MV-4-11 (cell line): Measurements from ENCODE around the gene UNC5CL.
"Not testable (repeated sequence)": the region's sequence is repeated elsewhere in the genome, so short reads cannot be mapped to it uniquely, and the experiment has no call there.

ENCODE experiments used
- DNase-seq: peaks from one replicate; lab custom pipeline; 2025; lab: John Stamatoyannopoulos, UW

The UNC5CL gene

DNA sequence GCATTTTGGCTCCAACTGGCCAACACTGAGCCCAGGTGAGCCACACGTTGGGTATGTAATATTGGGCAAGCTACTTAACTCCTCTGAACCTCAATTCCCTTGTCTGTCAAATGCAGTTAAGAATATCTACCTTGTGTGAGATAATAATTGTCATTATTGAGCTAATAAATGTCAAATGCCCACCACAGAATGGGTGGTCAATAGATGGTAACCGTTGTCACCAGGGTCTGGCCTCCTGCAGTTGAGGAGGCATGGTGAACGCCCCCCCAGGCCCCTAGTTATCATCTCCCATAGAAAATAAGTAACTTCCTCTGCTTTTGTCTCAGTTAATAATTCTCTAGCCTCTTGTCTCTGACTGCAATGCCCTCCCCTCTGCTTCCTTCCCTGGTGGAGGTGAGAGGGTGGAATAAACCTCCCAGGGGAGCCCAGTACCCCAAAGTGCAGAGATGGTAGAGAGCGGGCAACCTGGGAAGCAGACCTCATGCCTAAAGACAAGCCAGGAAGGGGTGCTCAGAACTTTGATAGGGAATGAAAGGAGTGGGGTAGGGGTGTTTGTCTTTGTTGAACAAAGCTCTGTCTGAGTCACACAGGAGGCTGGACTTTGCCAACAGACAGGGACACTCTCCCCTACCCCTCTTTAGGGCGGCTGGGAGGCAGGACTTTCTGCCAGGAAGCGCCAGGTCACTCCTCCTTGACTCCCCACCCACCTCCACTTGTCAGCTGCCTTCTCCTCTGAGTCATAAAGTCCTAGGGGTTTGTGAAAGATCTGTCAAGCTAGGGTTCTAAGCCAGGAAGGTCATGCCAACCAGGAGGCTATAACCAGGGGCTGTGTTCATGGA lies 1.3 kb upstream of the UNC5CL start:
- DNase-seq, result peak; percentile 23

DNA sequence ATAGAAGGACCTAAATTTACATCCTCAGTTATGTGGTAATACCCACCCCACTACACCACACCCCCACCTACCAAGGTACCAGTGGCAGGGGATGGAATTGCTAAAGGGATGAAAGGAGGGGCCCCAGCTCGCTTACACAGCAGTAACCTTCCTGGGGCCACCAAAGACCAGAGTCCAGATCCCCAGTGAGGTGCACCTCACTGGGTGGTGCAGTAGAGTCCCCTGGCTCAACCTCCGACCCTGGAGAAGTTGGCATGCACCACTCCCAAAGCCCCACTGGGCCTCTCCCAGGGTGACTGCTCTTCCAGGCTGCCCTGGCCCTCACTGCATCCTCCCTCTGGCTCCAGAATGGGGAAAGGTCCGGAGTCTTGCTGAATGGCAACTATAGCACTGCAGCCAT lies 816 bp downstream of the UNC5CL start:
- no peak for DNase-seq

DNA sequence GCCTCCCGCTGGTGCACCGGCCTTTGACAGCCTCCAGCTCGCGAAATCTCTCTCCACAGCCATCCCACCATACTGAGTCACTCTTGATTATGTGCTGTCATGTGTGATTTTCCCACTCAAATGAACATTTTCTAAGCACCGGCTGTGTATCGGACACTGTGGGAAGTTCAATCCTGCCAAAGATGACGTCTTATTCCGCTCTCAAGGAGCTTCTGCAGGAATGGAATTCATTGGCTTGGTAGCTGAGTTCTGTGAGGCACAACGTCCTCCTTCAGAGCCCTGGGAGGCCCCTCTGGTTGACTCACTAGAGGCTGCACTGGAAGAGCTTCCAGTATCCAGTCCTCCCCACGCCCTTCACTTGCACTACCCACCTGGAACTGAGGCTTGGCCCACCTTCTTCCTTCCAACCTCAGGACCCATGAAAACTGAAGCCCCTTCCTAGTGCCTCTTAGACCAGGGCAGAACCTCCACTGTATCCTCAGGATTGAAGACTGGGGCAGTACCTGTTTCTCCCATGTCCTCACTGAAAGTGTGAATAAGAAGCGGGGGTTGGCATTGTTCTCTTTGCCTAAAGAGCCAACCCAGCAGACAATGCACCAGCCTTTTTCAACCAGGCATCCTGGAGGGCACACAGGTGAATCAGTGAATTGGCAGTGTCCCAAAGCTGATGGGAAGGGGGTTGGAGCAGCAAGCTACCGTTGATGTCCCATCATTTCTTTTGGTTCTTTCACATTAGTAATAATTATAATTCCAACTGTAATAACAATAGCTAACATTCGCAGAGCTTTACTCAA lies 1.7 kb downstream of the UNC5CL start:
- no peak for DNase-seq

DNA sequence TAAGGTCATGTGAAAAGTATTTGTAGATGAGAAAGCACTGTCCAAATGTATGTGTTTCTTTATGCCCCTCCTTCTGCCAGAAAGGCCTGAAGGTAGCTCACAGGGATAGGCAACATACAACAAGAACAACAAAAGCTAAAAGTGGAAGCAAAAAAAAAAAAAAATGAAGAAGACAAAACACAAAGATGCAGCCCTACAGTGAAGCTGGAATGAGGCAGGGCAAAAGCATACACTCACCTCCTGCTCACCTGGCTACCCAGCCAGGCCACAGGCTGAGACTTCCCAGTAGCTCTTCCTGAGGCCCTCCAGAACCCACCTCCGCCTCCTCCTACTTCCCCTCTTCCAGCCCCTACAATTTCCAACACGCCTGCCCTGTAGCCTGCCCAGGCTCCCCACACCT lies 2.4 kb downstream of the UNC5CL start:
- DNase-seq, result no peak

- no peak for DNase-seq
Measured at GRCh38 chr6:41036186-41036585, 2.8 kb downstream of the UNC5CL start.

- DNase-seq, result no peak
Measured at GRCh38 chr6:41033776-41034175, 5.2 kb downstream of the UNC5CL start.

DNA sequence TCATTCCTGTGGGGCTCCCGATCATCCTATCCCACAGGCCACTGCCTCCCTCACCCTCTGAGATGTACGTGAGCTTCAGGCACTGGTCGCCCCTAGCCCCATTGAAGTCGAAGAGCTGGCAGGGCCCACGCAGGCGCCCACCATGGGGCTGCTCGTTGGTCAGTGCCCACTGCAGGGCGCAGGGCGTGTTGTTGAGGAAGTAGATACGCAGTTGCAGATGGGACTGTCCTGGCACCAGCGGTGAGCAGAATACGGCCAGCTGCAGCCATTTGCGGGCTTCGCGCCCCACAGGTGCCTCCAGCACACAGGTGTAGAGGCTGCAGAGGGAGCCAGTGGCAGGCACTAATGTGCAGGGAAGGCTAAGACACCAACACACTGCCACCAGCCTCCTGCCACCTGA lies 6.2 kb downstream of the UNC5CL start:
- DNase-seq, result no peak

DNA sequence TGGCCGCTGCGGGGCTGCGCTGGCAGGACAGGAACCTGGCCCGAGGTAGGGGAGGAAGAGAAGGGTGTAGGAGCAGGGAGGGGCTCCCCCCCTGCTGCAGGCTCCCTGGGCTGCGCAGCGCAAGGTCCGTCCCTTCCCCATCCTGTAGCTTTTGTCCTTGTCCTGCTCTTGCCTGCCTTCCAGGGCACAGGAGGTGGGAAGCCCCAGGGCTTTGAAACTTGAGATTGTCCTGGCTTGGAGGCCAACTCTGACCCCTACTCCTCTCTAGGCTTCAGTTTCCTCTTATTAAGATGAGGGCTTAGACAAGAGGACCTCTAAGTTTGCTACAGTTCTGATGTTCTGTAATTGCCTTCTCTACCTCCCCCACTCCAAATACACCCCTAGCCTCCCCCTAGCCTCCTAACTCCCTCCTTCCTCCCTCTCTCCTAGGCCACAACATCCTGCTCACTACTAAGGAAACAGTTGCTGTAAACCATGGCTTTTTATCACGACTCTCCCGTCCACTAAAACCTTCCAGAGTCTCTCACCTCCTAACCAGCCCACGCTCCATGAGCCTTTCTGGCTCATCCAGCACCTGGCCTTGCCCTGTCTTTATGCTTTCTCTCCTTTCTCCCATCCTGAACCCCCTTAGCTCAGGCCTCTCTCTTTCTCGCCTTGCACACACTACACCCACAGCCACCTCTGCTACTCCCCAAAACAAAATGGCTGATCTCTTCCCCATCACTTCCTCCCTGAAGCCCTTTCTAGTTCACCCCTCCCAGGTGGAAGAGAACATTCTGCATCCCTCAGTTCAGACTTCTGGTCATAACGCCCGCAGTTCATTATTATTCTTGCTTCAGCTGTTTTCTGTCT lies 10.2 kb downstream of the UNC5CL start:
- DNase-seq, result no peak

DNA sequence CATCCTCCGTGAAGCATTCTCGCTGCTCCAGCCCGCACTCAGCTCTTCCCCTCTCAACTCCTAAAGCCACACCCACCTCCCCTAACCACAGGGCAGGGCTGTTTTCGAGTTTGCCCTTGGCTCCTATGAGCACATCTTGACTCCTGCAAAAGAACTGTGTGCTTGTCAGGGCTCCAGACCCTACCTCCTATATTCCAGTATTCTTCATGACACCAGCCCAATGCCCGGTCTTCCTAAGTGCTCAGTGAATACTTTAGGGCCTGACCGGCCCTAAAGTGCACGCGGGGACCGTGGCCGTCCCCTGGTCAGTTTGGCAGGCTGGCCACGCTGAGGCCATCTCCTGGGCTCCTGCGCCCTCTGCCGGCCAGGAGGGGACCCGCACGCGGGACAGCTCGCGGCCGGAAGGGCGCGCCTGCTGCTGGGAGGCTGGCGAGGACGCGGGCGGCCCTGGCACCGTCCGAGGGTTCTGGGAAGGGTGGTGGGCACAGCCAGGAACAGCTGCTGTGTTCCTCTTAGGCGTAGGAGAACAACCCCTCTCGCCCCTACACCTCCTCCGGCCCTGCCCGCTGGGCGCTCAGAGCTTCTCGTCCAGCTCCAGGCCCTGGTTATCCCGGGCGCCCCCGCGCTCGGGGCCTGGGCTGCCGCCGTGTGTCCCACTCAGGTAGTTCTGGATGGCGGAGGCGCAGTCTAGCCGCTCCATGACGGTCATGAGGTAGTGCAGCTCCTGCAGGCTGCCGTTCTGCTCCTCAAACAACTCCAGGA lies 11.0 kb downstream of the UNC5CL start:
- peak; percentile 69 for DNase-seq

GRCh38 chr6:41027241-41027640 lies 11.8 kb downstream of the UNC5CL start:
- no peak for DNase-seq

- no peak for DNase-seq
Measured at GRCh38 chr6:41025966-41026530, 13.0 kb downstream of the UNC5CL start.

DNA sequence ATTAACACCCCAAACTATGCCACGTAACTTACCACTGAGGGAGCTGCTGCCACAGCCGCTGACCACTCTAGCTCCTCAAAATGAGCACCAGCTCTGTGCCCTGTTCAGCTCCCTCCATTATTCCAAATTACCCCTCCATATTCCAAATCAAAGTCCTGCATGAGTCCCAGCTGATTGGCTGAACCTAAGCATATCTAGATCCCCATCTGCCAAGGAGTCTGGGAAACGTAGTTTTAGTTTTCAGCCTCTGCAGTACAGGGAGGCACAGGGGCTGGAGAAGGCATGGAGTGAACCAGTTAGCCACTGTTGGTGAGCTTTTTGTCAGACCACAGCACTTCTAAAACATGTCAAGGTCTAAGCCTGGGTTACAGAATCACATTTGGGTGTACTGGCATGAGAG lies 15.9 kb downstream of the UNC5CL start:
- DNase-seq, result no peak

GRCh38 chr6:41022294-41022693 lies 16.7 kb downstream of the UNC5CL start:
- DNase-seq, result no peak

DNA sequence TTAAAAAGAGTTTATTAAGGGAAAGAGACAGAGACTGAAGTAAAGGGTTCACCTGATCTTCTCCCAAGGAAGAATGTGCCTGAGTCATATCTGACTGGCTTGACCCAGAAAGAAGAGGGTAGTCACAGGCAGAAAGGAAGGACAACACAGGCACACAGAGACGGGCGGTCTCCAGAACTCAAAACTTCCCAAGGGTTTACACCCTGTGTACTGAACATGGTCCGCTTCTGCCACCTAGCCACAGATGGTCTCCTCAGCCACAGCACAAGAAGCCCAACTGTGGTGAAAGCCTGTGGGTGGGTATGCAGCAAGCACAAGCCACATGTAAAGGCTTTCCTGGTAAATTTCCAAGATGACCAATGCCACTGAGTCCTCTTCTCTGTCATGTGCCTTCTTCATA lies 17.2 kb downstream of the UNC5CL start:
- DNase-seq, result peak; percentile 4

GRCh38 chr6:41017663-41018062 lies 21.4 kb downstream of the UNC5CL start:
- DNase-seq, result no peak

- DNase-seq, result not testable (repeated sequence)
Measured at GRCh38 chr6:41015860-41016259, 23.2 kb downstream of the UNC5CL start.

GRCh38 chr6:41014780-41015179 lies 24.2 kb downstream of the UNC5CL start:
- DNase-seq, result no peak

DNA sequence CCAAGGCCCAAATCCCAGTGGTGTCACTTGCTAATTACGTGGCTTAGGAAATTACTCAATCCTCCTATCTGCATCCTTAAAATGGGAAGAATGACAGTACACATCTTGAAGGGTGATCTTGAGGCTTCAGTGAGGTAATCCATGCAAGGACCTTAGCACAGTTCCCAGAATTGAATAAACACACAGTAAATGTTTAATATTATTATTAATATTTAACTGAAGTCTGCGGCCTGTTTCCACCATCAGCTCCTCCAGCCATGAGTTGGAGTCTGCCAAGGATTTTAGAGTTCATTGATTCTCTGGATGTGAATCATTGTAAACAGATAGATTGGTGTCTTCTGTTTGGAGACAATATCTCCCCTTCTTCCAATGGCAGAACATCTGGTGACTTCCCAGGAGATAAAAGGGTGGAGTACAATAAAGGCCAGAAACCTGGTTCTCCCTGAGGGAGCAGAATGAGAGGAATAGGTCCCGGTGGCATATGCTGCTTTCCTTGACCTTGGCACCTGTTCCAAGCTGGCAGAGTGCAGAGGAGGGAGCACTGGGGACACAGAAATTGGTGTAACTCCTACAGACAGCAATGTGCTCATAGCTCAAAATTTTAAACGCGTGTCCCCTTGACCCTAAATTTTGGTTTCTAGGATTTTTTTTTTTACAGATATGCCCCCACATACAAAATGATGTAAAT lies 25.4 kb downstream of the UNC5CL start:
- no peak for DNase-seq

DNA sequence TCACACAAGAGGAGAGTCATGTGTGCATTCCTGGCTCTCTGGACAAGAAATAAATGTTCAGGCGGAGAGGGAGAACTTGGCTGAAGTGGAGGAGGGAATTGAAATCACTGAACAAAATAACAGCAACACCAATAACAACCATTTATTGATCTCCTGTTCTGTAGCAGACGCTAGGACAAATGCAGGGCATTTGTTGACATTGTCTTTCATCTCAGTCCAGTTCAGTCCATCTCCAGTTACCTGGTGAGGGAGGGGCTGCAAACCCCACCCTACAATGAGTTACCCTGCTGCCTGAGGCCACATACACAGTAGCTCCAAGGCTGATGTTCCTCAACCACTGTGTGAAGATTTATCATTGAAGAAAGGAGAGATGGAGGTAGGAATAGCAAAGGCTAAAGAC lies 27.3 kb downstream of the UNC5CL start:
- no peak for DNase-seq

DNA sequence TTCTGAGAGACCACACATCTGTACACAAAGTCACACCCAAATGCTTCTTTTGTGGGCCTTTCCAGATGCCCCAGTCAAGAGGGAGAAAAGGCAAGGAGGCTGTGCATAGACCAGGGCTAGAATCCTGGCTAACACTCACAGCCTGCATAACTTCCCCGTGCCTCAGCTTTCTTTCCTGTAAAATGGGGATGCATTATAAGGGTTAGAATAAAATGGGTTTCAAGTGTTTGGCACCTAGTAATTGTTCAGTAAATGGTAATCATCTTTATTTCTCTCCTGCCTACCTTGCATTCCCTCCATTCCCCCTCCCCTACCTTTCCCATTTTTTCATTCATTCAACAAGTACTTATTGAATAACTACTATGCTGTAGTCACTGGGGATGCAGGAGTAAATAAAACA lies 29.4 kb downstream of the UNC5CL start:
- no peak for DNase-seq

DNA sequence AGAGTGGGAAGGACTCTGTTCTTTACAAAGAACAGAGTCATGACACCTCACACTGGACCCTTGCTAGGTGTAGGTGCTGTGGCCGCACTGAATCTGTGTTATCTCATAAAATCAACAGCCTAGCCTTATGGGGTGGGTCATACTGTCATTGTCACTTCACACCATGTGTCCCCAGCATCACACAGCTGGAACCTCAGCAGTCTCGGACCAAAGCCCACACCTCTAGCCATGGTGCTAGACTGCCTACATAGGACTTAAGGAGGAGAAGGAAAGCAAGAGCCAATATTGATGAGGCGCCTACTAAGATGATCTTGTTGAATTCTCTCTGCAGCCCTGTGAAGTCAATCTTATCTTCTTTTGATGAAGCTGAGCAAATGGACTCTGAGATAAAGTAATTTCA lies 31.0 kb downstream of the UNC5CL start:
- DNase-seq, result no peak
